HCT116 (cell line): Measurements from ENCODE around the gene C2orf78. TPM values are rescaled to one million over a fixed set of nuclear protein-coding genes. Genes with fewer than 3 reads are reported as not detected.

Experiments
- ATAC-seq: fragments of 200-7000 bp; cut with Tn5 transposase; 2 replicates; pipeline ENCODE4 v1.9.1; 2020; ENCODE audit warnings: mild to moderate bottlenecking, moderate library complexity
- BruUV-seq: library from RNA; stranded (reverse); fragments of 400-500 nt; replicated peaks from 2 replicates; lab custom pipeline; 2021; lab: Mats Ljungman, UMichigan
- CTCF ChIA-PET: fragments of 300-600 bp; sonication (Branson Sonifier 250); formaldehyde crosslinking; loops from one replicate; lab custom pipeline; 2021; ENCODE audit warnings: antibody characterized with exemption; lab: Charles Lee
- POLR2A ChIA-PET: fragments of 300-600, 350-600 bp; sonication (Branson Sonifier 250); formaldehyde crosslinking; loops from one replicate; lab custom pipeline; 2021; ENCODE audit warnings: antibody characterized with exemption; lab: Charles Lee
- RAD21 ChIA-PET, 2 experiments: fragments of 300-600 bp; sonication (Branson Sonifier 250); formaldehyde crosslinking; loops; one replicate each; lab custom pipeline; 2023; ENCODE audit warnings: low total read pairs in 2 of 2; ENCODE audit not compliant: uncharacterized antibody in 2 of 2, unreplicated experiment in 2 of 2, low non-redundant PET in 1 of 2; lab: Charles Lee
- DNase-seq: peaks from one replicate; pipeline ENCODE4 v3.0.0-alpha.2; 2010; ENCODE audit warnings: low read depth, low spot score
- H2AFZ ChIP-seq: fragments of 200-600 bp; shearing (Covaris generic), sonication (generic); 2 replicates; pipeline ENCODE4 v1.6.1; 2017; ENCODE audit warnings: low read depth, mixed run types, mixed read lengths, antibody characterized with exemption, low read length; ENCODE audit not compliant: poor library complexity, severe bottlenecking
- H3K27ac ChIP-seq: 2 replicates; pipeline ENCODE4 v1.5.1; 2012; ENCODE audit warnings: low read depth, low read length
- H3K27me3 ChIP-seq: fragments of 200-600 bp; sonication (generic); 2 replicates; pipeline ENCODE4 v1.6.1; 2016; ENCODE audit warnings: mixed run types, low read length, mixed read lengths; ENCODE audit not compliant: insufficient read depth
- H3K36me3 ChIP-seq, 2 experiments: fragments of 200-500 bp in 1 of 2; fragments of 200-600 bp in 1 of 2; sonication (Bioruptor generic) in 1 of 2; sonication (generic) in 1 of 2; 2 replicates each; pipeline versions ENCODE4 v1.5.1 to v1.6.1; 2014 to 2016; ENCODE audit warnings: low read length in 2 of 2, inconsistent platforms in 1 of 2, mixed read lengths in 1 of 2, mixed run types in 1 of 2; ENCODE audit not compliant: insufficient read depth in 2 of 2, control insufficient read depth in 1 of 2
- H3K4me1 ChIP-seq, 2 experiments: fragments of 200-600 bp in 1 of 2; sonication (generic) in 1 of 2; 2 replicates each; pipeline versions ENCODE4 v1.5.1 to v1.6.1; 2012 to 2017; ENCODE audit warnings: low read length in 2 of 2, inconsistent platforms in 1 of 2, mild to moderate bottlenecking in 1 of 2, mixed read lengths in 1 of 2, mixed run types in 1 of 2, moderate library complexity in 1 of 2; ENCODE audit not compliant: insufficient read depth in 2 of 2, control insufficient read depth in 1 of 2
- H3K4me2 ChIP-seq: fragments of 200-600 bp; sonication (generic); 2 replicates; pipeline ENCODE4 v1.6.1; 2017; ENCODE audit warnings: mixed run types, low read length, mixed read lengths
- H3K4me3 ChIP-seq, 2 experiments: fragments of 200-600 bp in 1 of 2; sonication (generic) in 1 of 2; replicated peaks in 1 of 2; 2 replicates each; pipeline ENCODE4 v1.5.1; 2011 to 2016; ENCODE audit warnings: low read length in 2 of 2, control low read depth in 1 of 2, low read depth in 1 of 2, mild to moderate bottlenecking in 1 of 2, mixed read lengths in 1 of 2, mixed run types in 1 of 2
- H3K79me2 ChIP-seq: fragments of 200-600 bp; sonication (generic); 2 replicates; pipeline ENCODE4 v1.6.1; 2017; ENCODE audit warnings: mild to moderate bottlenecking, mixed run types, low read length, moderate library complexity, mixed read lengths; ENCODE audit not compliant: insufficient read depth
- H3K9ac ChIP-seq: fragments of 200-600 bp; sonication (generic); 2 replicates; pipeline ENCODE4 v1.6.1; 2016; ENCODE audit warnings: low read length, mixed read lengths
- H3K9me2 ChIP-seq: fragments of 200-600 bp; sonication (generic), shearing (Covaris generic); 2 replicates; pipeline ENCODE4 v1.6.1; 2017; ENCODE audit warnings: mixed run types, mild to moderate bottlenecking, moderate library complexity; ENCODE audit not compliant: insufficient read depth
- H3K9me3 ChIP-seq, 2 experiments: fragments of 200-500 bp in 1 of 2; fragments of 200-600 bp in 1 of 2; sonication (Bioruptor generic) in 1 of 2; sonication (generic) in 1 of 2; 2 replicates each; pipeline ENCODE4 v1.6.1; 2014 to 2017; ENCODE audit warnings: low read length in 2 of 2, mixed read lengths in 2 of 2, inconsistent platforms in 1 of 2, low read depth in 1 of 2, mild to moderate bottlenecking in 1 of 2, mixed run types in 1 of 2, moderate library complexity in 1 of 2; ENCODE audit not compliant: control insufficient read depth in 1 of 2, insufficient read depth in 1 of 2
- H4K20me1 ChIP-seq: fragments of 200-600 bp; sonication (generic), shearing (Covaris generic); 2 replicates; pipeline ENCODE4 v1.6.1; 2017; ENCODE audit warnings: mixed run types, mild to moderate bottlenecking, moderate library complexity; ENCODE audit not compliant: insufficient read depth
- ATF3 ChIP-seq: IDR thresholded peaks from 2 replicates; pipeline ENCODE4 v1.6.1; 2012
- CBX3 ChIP-seq: IDR thresholded peaks from 2 replicates; pipeline ENCODE4 v1.6.1; 2012; ENCODE audit warnings: low read depth
- CEBPB ChIP-seq: IDR thresholded peaks from 2 replicates; pipeline ENCODE4 v1.6.1; 2012; ENCODE audit warnings: low read depth
- FOSL1 ChIP-seq: IDR thresholded peaks from 2 replicates; pipeline ENCODE4 v1.6.1; 2012; ENCODE audit warnings: low read depth
- JUND ChIP-seq: IDR thresholded peaks from 2 replicates; pipeline ENCODE4 v1.6.1; 2012
- MAX ChIP-seq: IDR thresholded peaks from 2 replicates; pipeline ENCODE4 v1.6.1; 2012
- POLR2AphosphoS5 ChIP-seq: IDR thresholded peaks from 2 replicates; pipeline ENCODE4 v1.6.1; 2011; ENCODE audit warnings: mild to moderate bottlenecking, low read depth, low read length, moderate library complexity
- REST ChIP-seq: IDR thresholded peaks from 2 replicates; pipeline ENCODE4 v1.6.1; 2012; ENCODE audit warnings: low read depth
- SP1 ChIP-seq: IDR thresholded peaks from 2 replicates; pipeline ENCODE4 v1.6.1; 2012; ENCODE audit warnings: low read depth
- SRF ChIP-seq: IDR thresholded peaks from 2 replicates; pipeline ENCODE4 v1.6.1; 2012; ENCODE audit warnings: low read depth
- TCF7L2 ChIP-seq: IDR thresholded peaks from 2 replicates; pipeline ENCODE4 v1.7.0; 2011; ENCODE audit warnings: borderline replicate concordance, inconsistent platforms; ENCODE audit not compliant: insufficient read depth, insufficient read length; ENCODE audit errors: extremely low read depth
- YY1 ChIP-seq: IDR thresholded peaks from 2 replicates; pipeline ENCODE4 v1.6.1; 2011; ENCODE audit warnings: low read length, low read depth, moderate library complexity, mild to moderate bottlenecking; ENCODE audit not compliant: insufficient replicate concordance; ENCODE audit errors: extremely low read depth
- intact Hi-C: fragments of 100-400 bp; cut with micrococcal nuclease; formaldehyde crosslinking; loops from 2 replicates; pipeline ENCODE4 v1.10.0; 2022
- total RNA-seq: library from RNA; stranded (reverse); gene quantifications from one replicate; pipeline ENCODE4 v1.2.1, GENCODE V29; 2021; ENCODE audit not compliant: unreplicated experiment

C2orf78 gene
- total RNA-seq, 1 experiment from 2014 or later = 1.5 TPM

- peaks cover 5% of the 10 kb centered on the region for H3K79me2 ChIP-seq
- intact Hi-C loops = no loop called here
- ChIA-PET POLR2A (no interaction called here), CTCF (no interaction called here), RAD21 (no interaction called here)
- no peak overlapping the region for H3K4me2 ChIP-seq
- H3K36me3 ChIP-seq = peaks cover 52 to 53% of the 10 kb centered on the region in 2 experiments
- no TSS peak for BruUV-seq
- no peak overlapping the region for H3K9ac ChIP-seq
- H3K4me3 ChIP-seq = no peak overlapping the region
- H4K20me1 ChIP-seq = no peaks in the 10 kb centered on the region
- H3K9me2 ChIP-seq = no peaks in the 10 kb centered on the region
- DNase-seq (no peak), ATAC-seq (no peak)
- no peak for TF ChIP-seq MAX
- no peak for TF ChIP-seq TCF7L2
- TF ChIP-seq JUND = no peak
- no peak for TF ChIP-seq SRF
- no peak for TF ChIP-seq CBX3
- no peak for TF ChIP-seq SP1
- no peak for TF ChIP-seq ATF3
- TF ChIP-seq REST = no peak
- TF ChIP-seq CEBPB = no peak
- TF ChIP-seq FOSL1 = no peak
- no peak for TF ChIP-seq YY1
- TF ChIP-seq POLR2AphosphoS5 = no peak
- H3K4me1 ChIP-seq = no peaks in the 10 kb centered on the region
- no peak overlapping the region for H2AFZ ChIP-seq
- no peaks in the 10 kb centered on the region for H3K27me3 ChIP-seq
- no peak overlapping the region for H3K27ac ChIP-seq
- no peaks in the 10 kb centered on the region for H3K9me3 ChIP-seq
These were observed 19.0 kb upstream of the C2orf78 start for GRCh38 chr2:73764945-73765344.
